GM10847 (cell line): ENCODE measurements around the gene SERBP1.

Source experiments
- POLR2A ChIP-seq: IDR thresholded peaks from 2 replicates; pipeline ENCODE4 v1.6.1; 2011; ENCODE audit not compliant: insufficient read length; ENCODE audit errors: extremely low read depth

The SERBP1 gene

GRCh38 chr1:67393240-67393639 is 37.0 kb downstream of the SERBP1 start:
- no peak for TF ChIP-seq POLR2A

- TF ChIP-seq POLR2A = no peak
Observed at GRCh38 chr1:67390041-67390887, 39.9 kb downstream of the SERBP1 start.

GRCh38 chr1:67383999-67384638 is 46.1 kb downstream of the SERBP1 start:
- no peak for TF ChIP-seq POLR2A

- no peak for TF ChIP-seq POLR2A
Observed at GRCh38 chr1:67382292-67382691, 47.9 kb downstream of the SERBP1 start.

GRCh38 chr1:67381154-67381553 is 49.0 kb downstream of the SERBP1 start:
- no peak for TF ChIP-seq POLR2A

GRCh38 chr1:67377253-67377652 is 52.9 kb downstream of the SERBP1 start:
- no peak for TF ChIP-seq POLR2A

- TF ChIP-seq POLR2A = no peak
Observed at GRCh38 chr1:67376381-67376780, 53.8 kb downstream of the SERBP1 start.

- TF ChIP-seq POLR2A = no peak
Observed at GRCh38 chr1:67372898-67373297, 57.3 kb downstream of the SERBP1 start.

- no peak for TF ChIP-seq POLR2A
Observed at GRCh38 chr1:67372136-67372535, 58.1 kb downstream of the SERBP1 start.

GRCh38 chr1:67371681-67372080 is 58.5 kb downstream of the SERBP1 start:
- no peak for TF ChIP-seq POLR2A

- no peak for TF ChIP-seq POLR2A
Observed at GRCh38 chr1:67371043-67371442, 59.2 kb downstream of the SERBP1 start.

- TF ChIP-seq POLR2A = no peak
Observed at GRCh38 chr1:67368046-67368514, 62.1 kb downstream of the SERBP1 start.

- no peak for TF ChIP-seq POLR2A
Observed at GRCh38 chr1:67367370-67368045, 62.7 kb downstream of the SERBP1 start.

GRCh38 chr1:67361641-67362040 is 68.6 kb downstream of the SERBP1 start:
- TF ChIP-seq POLR2A = no peak

GRCh38 chr1:67359592-67359991 is 70.6 kb downstream of the SERBP1 start:
- TF ChIP-seq POLR2A = no peak
